Effector memory CD8-positive, alpha-beta T cell (primary cell): ENCODE data around the gene TRAF1.

Experiments used
- ATAC-seq: fragments of 150-1000 bp; cut with Tn5 transposase; replicated peaks from 2 replicates; pipeline ENCODE4 v1.10.0; 2021; ENCODE audit warnings: mild to moderate bottlenecking, moderate library complexity
- DNase-seq, 3 experiments: peaks; one replicate each; pipeline ENCODE4 v3.0.0; 2021
- H3K27ac Mint-ChIP-seq, 2 donors: one replicate each; pipeline ENCODE4 v1.8.0; 2022; ENCODE audit warnings: mild to moderate bottlenecking in 2 of 2, mixed read lengths in 2 of 2, moderate library complexity in 2 of 2
- H3K27me3 Mint-ChIP-seq, 2 donors: one replicate each; pipeline ENCODE4 v1.8.0; 2022; ENCODE audit warnings: mixed read lengths in 2 of 2
- H3K36me3 Mint-ChIP-seq: one replicate; pipeline ENCODE4 v1.8.0; 2022; ENCODE audit warnings: mild to moderate bottlenecking, moderate library complexity, mixed read lengths; ENCODE audit not compliant: insufficient read depth
- H3K4me1 Mint-ChIP-seq, 2 donors: one replicate each; pipeline ENCODE4 v1.8.0; 2022; ENCODE audit warnings: low read depth in 2 of 2, mixed read lengths in 2 of 2
- H3K4me3 Mint-ChIP-seq, 2 donors: one replicate each; pipeline ENCODE4 v1.8.0; 2022; ENCODE audit warnings: mild to moderate bottlenecking in 2 of 2, mixed read lengths in 2 of 2, moderate library complexity in 2 of 2
- H3K9me3 Mint-ChIP-seq, 2 donors: one replicate each; pipeline ENCODE4 v1.8.0; 2022; ENCODE audit warnings: mixed read lengths in 2 of 2

TRAF1 gene

DNA sequence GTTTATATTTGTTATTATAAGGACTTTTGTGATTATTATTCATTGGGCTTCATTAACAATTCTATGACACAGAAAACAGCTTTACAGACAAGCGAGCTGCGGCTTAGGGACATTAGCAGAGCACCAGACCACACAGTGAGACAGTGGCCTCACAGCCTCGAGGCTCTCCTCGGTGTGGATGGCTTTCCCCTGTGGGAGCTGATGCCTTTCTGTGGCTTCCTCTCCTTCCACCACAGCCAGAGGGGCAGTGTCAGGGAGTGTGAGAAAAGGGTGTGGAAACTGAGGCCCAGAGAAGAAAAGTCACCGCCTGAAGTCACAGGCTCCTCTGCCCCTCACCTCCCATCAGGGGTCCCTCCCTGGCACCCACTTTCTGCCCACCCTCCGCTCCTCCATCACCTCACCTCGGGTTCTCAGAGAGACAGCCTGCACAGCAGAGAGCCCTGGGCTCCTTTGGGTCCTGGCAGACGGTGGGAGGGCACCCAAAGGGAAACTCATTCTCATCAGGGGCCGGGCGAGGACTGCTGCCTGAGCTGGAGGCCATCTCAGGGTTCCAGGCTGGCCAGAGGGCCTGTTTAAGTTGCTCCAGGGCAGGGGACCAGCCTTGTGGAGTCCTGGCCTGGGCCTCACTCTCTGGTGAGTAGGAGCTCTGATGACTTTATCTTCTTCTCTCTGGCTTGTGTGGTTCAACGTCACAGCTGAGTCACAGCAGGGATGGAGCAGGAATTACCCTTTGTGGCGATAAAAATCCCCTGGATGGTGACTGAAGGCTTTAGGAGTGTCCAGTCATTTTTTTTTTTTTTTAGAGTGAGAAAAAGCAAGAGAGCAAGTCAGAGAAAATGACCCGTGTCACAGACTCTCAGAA lies 830 bp downstream of the TRAF1 start:
- peak overlapping the region; percentile 82 to 97 for H3K4me3 Mint-ChIP-seq
- H3K4me1 Mint-ChIP-seq: peaks cover 83 to 87% of the 10 kb centered on the region in 2 donors
- ATAC-seq: peak; percentile 58
- no peaks in the 10 kb centered on the region for H3K27me3 Mint-ChIP-seq
- H3K36me3 Mint-ChIP-seq: peaks cover 70% of the 10 kb centered on the region
- peak overlapping the region; percentile 93 to 95 for H3K27ac Mint-ChIP-seq
- DNase-seq: peak; percentile 53 to 65 (median 61)
- no peaks in the 10 kb centered on the region for H3K9me3 Mint-ChIP-seq

DNA sequence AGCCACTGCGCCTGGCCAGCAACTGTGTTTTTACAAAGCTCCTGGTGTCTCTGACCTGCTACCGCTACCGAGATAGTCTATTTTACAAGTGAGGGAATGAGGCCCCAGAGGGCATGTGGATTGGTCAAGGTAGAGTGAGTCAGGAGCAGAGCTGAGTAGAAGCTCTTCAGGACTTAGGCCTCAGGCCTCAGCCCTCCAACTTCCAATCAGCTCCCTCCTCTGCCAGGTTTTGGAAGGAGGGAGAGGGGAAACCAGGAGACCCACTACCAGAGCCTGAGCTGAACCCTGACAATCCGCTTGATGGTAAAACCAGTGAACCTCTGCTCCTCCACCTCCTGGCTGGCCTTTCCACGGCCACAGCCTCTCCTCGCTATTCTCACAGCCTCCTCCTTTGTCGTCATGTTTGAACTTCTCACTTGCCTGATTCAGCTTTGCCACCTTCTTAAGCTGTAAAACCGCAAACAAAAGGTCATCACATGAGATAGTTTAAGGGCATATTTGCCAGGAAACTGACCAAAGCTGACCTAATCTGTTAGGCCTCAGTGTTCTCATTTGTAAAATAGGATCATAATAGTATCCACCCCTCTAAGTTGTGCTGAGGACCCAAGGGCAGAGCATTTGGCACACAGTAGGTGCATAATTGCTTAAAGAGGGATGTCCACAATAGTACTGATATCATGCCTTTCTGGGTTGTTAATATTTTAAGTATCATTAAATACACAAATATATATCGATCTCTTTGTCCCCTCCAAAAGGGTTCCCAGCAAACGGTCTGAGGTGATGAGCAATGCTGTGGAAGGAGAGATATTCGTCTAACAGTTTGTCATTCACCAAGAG lies 1.7 kb downstream of the TRAF1 start:
- Mint-ChIP-seq H3K36me3 (peaks cover 69% of the 10 kb centered on the region), H3K4me3 (peak overlapping the region; percentile 82 to 97), H3K27me3 (no peaks in the 10 kb centered on the region), H3K9me3 (no peaks in the 10 kb centered on the region), H3K4me1 (peaks cover 85 to 89% of the 10 kb centered on the region in 2 donors), H3K27ac (peak overlapping the region; percentile 93 to 95)
- peak; percentile 28 for ATAC-seq
- DNase-seq: peak in 2 of 3 experiments; percentile 49 to 51

DNA sequence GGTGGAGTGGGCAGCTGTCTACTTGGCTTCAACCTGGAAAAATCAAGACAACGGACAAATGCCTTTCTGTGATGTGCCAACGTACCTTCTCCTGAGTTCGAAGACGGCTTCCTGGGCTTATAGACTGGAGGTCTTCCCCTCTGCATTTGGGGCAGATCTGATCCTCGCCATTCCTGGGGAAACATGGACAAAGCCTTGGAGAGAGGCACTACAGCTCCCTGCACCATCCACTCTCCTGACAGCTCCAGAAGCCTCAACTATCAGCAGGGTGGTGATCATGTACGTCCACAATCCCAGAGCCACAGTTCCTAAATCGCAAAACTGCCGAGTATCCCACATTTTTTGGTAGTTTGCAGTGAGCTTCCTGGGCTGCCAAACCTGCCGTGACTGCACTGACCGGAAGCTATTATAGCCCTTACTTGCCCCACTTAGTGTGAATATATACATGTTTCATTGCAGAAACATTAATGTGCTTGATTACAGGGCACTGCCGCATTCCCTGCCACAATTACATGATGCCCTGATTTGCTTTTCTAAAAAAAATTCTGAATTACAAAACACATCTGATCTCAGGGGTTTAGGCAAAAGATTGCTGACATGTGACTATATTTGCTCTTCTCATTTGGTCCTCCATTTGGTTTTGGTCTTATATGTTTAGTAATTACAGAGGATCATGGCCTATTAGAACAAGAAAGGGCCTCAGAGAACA lies 2.8 kb downstream of the TRAF1 start:
- no peak for ATAC-seq
- no peak for DNase-seq
- Mint-ChIP-seq H3K27ac (peak overlapping the region; percentile 93 to 95), H3K9me3 (no peaks in the 10 kb centered on the region), H3K36me3 (peaks cover 74% of the 10 kb centered on the region), H3K4me3 (peak overlapping the region; percentile 82 to 97), H3K4me1 (peaks cover 92 to 96% of the 10 kb centered on the region in 2 donors), H3K27me3 (no peaks in the 10 kb centered on the region)

DNA sequence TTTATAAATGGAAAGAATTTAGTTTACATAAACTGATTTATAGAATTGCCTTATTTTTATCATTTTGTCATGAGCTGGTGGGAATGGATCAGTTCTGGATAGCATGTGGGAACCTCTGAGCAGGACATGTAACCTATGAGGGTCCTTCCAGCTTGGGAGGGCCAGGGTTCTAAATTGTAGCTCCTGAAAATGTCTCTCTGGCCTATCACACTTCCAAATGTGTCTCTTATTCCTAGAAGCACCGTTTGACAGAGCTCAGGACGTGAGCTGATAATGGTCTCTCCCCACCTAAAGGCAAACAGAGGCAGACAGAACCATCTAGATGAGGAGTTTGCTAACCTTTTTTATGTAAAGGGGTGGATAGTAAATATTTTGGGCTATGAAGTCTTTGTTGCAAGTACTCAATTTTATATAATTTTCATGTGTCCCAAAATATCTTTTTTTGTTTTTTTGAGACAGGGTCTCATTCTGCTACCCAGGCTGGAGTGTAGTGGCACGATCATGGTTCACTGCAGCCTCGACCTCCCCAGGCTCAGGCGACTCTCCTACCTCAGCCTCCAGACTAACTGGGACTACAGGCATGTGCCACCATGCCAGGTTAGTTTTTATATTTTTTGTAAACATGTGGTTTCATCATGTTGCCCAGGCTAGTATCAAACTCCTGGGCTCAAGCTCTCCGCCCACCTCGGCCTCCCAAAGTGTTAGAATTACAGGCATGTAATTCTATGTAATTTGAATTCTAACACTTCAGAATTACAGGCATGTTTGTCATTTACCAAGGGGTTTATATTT lies 4.0 kb downstream of the TRAF1 start:
- peak overlapping the region; percentile 93 to 95 for H3K27ac Mint-ChIP-seq
- no peak for ATAC-seq
- peaks cover 90 to 95% of the 10 kb centered on the region in 2 donors for H3K4me1 Mint-ChIP-seq
- no peaks in the 10 kb centered on the region for H3K9me3 Mint-ChIP-seq
- H3K27me3 Mint-ChIP-seq: no peaks in the 10 kb centered on the region
- DNase-seq: no peak
- peaks cover 67% of the 10 kb centered on the region for H3K36me3 Mint-ChIP-seq
- H3K4me3 Mint-ChIP-seq: peak overlapping the region; percentile 82 to 97

DNA sequence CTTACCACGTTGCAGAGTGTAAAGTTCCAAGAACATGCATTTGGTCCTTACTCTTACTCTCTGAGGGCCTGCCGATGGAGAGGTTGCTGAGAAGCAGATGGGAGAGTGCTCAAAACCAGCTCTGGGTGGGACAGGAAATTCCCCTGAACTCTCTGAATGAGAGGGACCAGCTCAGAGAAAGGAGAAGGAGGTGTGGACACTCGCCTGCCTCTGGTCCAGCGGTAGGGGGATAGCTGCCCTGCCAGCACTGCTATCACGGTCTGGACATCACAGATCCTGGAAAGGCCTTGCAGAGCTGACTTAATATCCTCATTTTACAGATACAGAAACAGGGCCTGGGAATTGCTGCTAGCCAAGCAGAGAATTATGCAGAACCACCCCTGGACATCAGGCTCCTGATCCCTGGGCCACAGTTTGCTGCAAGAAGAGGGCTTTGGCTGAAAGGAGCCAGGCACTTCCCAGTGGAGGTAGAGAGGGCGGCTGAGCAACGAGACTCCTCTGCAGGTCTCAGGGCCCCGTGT lies 4.9 kb downstream of the TRAF1 start:
- H3K36me3 Mint-ChIP-seq: peaks cover 66% of the 10 kb centered on the region
- no peaks in the 10 kb centered on the region for H3K9me3 Mint-ChIP-seq
- ATAC-seq (no peak), DNase-seq (no peak)
- H3K27me3 Mint-ChIP-seq: no peaks in the 10 kb centered on the region
- H3K27ac Mint-ChIP-seq: peak overlapping the region; percentile 93 to 95
- peak overlapping the region; percentile 82 to 97 for H3K4me3 Mint-ChIP-seq
- H3K4me1 Mint-ChIP-seq: peaks cover 86 to 92% of the 10 kb centered on the region in 2 donors

DNA sequence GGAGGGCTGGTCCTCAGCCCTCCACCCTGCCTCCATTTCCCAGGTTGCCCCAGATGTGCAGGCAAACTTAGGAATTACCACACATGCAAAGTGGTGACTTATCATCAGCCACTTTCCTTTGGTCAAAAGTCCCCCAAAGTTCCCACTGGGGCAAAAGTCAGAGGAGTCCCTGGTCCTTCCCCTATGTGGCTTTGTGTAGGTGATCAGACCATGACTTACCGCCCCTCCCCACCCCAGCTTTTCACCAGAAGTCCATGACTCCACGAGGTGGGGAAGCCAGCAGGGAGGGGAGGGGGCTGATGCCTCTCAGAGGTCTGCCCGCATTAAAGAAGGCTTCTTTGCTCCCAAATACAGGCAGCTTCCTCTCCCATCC lies 5.8 kb downstream of the TRAF1 start:
- ATAC-seq (no peak), DNase-seq (no peak)
- H3K27me3 Mint-ChIP-seq: no peaks in the 10 kb centered on the region
- peak overlapping the region; percentile 93 to 95 for H3K27ac Mint-ChIP-seq
- H3K36me3 Mint-ChIP-seq: peaks cover 63% of the 10 kb centered on the region
- H3K4me3 Mint-ChIP-seq: peak overlapping the region; percentile 82 to 97
- H3K4me1 Mint-ChIP-seq: peaks cover 82 to 92% of the 10 kb centered on the region in 2 donors
- H3K9me3 Mint-ChIP-seq: no peaks in the 10 kb centered on the region

DNA sequence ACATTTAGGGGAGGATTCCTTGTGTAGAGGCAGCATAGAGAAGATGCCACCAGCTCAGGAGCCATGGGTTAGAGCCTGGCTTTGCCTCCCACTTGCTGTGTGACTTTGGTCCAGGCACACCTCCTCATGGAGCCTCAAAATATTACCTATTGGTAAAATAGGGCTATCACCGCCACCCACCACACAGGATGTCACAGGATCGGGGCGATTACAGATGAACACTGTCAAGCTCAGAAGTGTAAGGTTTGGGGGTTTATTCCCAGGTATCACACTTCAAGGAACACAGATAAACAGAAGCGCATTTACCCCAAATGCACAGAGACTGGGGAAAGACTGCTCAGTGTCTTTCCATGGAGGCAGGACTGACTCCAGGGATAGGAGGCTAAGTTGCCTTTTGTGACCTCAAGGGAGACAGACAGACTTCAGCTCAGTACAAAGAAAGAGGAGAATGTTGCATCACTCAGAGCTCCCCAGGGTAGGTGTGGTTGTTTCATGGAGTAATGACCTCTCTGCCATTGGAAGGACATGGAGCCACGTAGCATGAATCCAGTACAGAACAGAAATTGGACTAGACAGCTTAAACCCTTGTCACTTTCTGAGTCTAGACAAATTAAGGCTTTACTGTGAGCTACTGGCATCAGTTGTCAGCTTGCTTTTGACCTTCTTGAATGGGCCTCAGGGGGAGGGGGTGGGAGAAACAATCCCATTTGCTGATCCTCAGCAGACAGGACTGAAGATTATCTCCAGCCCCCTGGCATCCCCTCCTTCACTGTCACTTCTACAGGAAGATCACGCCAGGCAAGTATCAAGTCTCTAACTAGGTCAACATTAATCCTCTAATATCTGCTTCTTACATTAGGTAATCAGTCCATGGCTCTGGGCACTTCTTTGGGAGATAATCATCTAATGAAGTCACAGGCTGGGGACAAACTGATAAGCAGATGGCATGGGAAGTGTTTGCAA lies 6.5 kb downstream of the TRAF1 start:
- H3K27me3 Mint-ChIP-seq: no peaks in the 10 kb centered on the region
- no peaks in the 10 kb centered on the region for H3K9me3 Mint-ChIP-seq
- H3K4me1 Mint-ChIP-seq: peaks cover 77 to 86% of the 10 kb centered on the region in 2 donors
- ATAC-seq (peak; percentile 77), DNase-seq (peak in 2 of 3 experiments; percentile 41 to 45)
- peaks cover 56% of the 10 kb centered on the region for H3K36me3 Mint-ChIP-seq
- peak overlapping the region; percentile 82 to 97 for H3K4me3 Mint-ChIP-seq
- H3K27ac Mint-ChIP-seq: peak overlapping the region; percentile 93 to 95

DNA sequence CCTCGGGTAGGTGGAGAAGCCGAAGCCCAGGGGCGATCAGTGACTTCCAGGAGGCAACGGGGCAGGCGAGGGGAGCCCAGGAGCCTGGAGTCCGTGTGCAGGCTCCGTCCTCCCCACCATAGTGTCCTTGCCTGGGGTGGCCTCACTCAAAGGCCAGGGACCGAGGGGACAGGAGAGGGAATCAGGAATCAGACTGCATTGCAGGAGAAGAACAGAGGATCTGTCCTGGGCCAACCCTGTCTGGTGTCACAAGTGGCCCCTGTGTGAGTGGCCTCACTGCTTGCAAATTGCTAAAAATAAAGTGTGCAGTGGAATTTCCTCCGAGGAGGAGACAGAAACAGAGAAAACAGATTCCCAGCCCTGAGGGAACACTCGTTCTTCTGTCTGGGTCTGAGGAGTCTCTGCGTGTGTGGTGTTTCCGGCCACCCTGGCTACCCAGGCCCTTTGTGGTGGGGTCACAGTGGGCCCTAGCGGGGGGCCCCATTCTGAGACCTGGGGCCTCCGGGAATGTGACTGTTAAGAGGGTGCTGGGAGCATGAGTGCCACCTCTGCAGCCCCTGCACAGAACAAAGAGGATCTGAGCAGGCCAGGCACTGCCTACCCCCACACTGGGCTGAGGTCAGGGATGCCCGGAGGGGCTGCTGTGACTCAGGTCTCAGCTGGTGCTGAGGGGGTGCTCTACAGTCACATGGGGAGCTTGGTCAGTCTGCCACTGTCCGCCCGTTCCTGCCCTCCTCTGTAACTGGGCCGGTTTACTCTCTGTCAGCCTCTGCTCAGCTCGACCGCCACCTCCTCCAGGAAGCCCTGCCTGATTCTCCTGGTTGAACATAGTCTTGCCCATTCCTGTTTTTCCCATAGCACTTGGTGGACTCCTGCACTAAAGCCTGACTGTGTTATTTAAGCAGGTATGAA lies 7.4 kb downstream of the TRAF1 start:
- peak overlapping the region; percentile 93 to 95 for H3K27ac Mint-ChIP-seq
- H3K36me3 Mint-ChIP-seq: peaks cover 54% of the 10 kb centered on the region
- H3K4me3 Mint-ChIP-seq: peak overlapping the region; percentile 82 to 97
- no peaks in the 10 kb centered on the region for H3K27me3 Mint-ChIP-seq
- peaks cover 74 to 84% of the 10 kb centered on the region in 2 donors for H3K4me1 Mint-ChIP-seq
- H3K9me3 Mint-ChIP-seq: no peaks in the 10 kb centered on the region
- ATAC-seq (no peak), DNase-seq (no peak)

DNA sequence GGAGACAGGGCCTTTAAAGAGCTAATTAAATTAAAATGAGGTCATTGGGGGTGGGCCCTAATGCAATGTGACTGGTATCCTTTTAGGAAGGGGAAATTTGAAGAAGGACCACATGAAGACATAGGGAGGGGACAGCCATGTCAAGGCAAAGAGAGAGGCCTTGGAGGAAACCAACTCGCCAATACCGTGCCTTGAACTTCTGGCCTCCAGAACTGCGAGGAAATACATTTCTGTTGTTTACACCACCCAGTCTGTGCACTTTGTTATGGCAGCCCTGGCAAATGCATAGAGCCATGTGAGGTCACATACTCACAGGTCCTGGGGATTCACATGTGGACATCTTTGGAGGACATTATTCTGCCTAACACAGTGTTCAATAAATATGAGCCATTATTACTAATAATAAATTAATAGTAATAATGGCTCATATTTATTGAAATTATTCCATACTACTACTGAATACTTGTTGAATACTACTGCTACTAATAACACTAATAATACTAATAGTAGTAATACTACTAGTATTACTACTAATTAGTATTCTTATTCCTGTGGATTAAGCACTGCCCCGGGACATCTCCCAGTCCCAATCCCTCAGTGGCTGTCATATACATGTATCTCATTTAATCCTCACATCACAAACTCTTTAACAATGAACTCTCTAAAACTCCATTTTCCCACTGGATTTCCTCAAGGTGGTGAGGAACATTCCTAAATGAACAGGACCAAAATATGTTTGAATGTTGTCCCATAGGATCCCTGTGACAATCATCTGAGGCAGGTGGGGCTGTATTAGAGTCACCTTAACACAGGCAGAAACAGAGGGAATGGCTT lies 8.4 kb downstream of the TRAF1 start:
- H3K4me1 Mint-ChIP-seq: peaks cover 70 to 73% of the 10 kb centered on the region in 2 donors
- H3K36me3 Mint-ChIP-seq: peaks cover 53% of the 10 kb centered on the region
- no peaks in the 10 kb centered on the region for H3K9me3 Mint-ChIP-seq
- DNase-seq (no peak), ATAC-seq (no peak)
- H3K4me3 Mint-ChIP-seq: peak overlapping the region; percentile 82 to 97
- no peaks in the 10 kb centered on the region for H3K27me3 Mint-ChIP-seq
- H3K27ac Mint-ChIP-seq: peak overlapping the region; percentile 93 to 95
